Adrenal gland (tissue), 5 donors: ENCODE results near the gene SMARCD2.
A peak's percentile ranks its signal among the peaks of the same experiment; 100 is the strongest.

Source experiments
- CTCF ChIP-seq, 6 experiments: fragments of 450-650 bp in 4 of 6; fragments of 200-600 bp in 2 of 6; sonication (generic) in 1 of 6; IDR thresholded peaks; 1 replicate in 5 of 6; 2 replicates in 1 of 6; pipeline versions ENCODE4 v1.5.1 to v1.8.0; 2016 to 2021; ENCODE audit warnings: antibody characterized with exemption in 6 of 6, mild to moderate bottlenecking in 2 of 6, moderate library complexity in 1 of 6
- POLR2A ChIP-seq, 2 donors: fragments of 450-650 bp; IDR thresholded peaks; one replicate each; pipeline ENCODE4 v1.6.1; 2017; ENCODE audit warnings: antibody characterized with exemption in 2 of 2, mild to moderate bottlenecking in 2 of 2, moderate library complexity in 1 of 2
- donor health status: DM: no; HTN: no; CAD: no.

GRCh38 chr17:63827002-63827800, 15.3 kb downstream of the SMARCD2 start, which contains the start of the genes FTSJ3 and PSMC5:
- TF ChIP-seq CTCF (IDR thresholded peaks at IDR 0.05) (peak in 5 of 6 experiments; percentile 18 to 61 (median 44)), POLR2A (IDR thresholded peaks at IDR 0.05) (peak; percentile 63 to 77)
